Measurements from ENCODE around the gene ROBO4.

The ROBO4 gene

GRCh38 chr11:124840666-124841065, 57.0 kb downstream of the ROBO4 start:
- no peak overlapping the region for H3K9ac ChIP-seq (ENCODE audit: low read length in 2 of 2)
- no peak overlapping the region for H3K4me3 ChIP-seq (ENCODE audit: low read length in 2 of 2)
- peaks cover 21% of the 10 kb centered on the region for H3K4me1 ChIP-seq (ENCODE audit: control insufficient read depth, insufficient read depth, low read length)
- no peaks in the 10 kb centered on the region for H3K9me3 ChIP-seq (ENCODE audit: control insufficient read depth in 2 of 2, low read length in 2 of 2)
- H3K36me3 ChIP-seq (ENCODE audit: control insufficient read depth in 2 of 2, insufficient read depth in 2 of 2, low read length in 2 of 2): no peaks in the 10 kb centered on the region
- H3K27ac ChIP-seq (ENCODE audit: low read length): no peak overlapping the region
- H3K27me3 ChIP-seq (ENCODE audit: control insufficient read depth in 1 of 2, insufficient read depth in 2 of 2, low read length in 2 of 2): peaks cover 61 to 78% of the 10 kb centered on the region in 2 donors

GRCh38 chr11:124839972-124840621, 57.6 kb downstream of the ROBO4 start:
- Histone ChIP-seq H3K27ac (ENCODE audit: low read length) (no peak overlapping the region), H3K4me1 (ENCODE audit: control insufficient read depth, insufficient read depth, low read length) (peaks cover 21% of the 10 kb centered on the region), H3K9me3 (ENCODE audit: control insufficient read depth in 2 of 2, low read length in 2 of 2) (no peaks in the 10 kb centered on the region), H3K36me3 (ENCODE audit: control insufficient read depth in 2 of 2, insufficient read depth in 2 of 2, low read length in 2 of 2) (no peaks in the 10 kb centered on the region), H3K4me3 (ENCODE audit: low read length in 2 of 2) (peak overlapping the region; percentile 28 to 55), H3K9ac (ENCODE audit: low read length in 2 of 2) (no peak overlapping the region), H3K27me3 (ENCODE audit: control insufficient read depth in 1 of 2, insufficient read depth in 2 of 2, low read length in 2 of 2) (peaks cover 55 to 72% of the 10 kb centered on the region in 2 donors)

- peaks cover 21% of the 10 kb centered on the region for H3K4me1 ChIP-seq (ENCODE audit: control insufficient read depth, insufficient read depth, low read length)
- peaks cover 48 to 65% of the 10 kb centered on the region in 2 donors for H3K27me3 ChIP-seq (ENCODE audit: control insufficient read depth in 1 of 2, insufficient read depth in 2 of 2, low read length in 2 of 2)
- peak overlapping the region; percentile 28 to 55 for H3K4me3 ChIP-seq (ENCODE audit: low read length in 2 of 2)
- no peaks in the 10 kb centered on the region for H3K9me3 ChIP-seq (ENCODE audit: control insufficient read depth in 2 of 2, low read length in 2 of 2)
- no peaks in the 10 kb centered on the region for H3K36me3 ChIP-seq (ENCODE audit: control insufficient read depth in 2 of 2, insufficient read depth in 2 of 2, low read length in 2 of 2)
- no peak overlapping the region for H3K9ac ChIP-seq (ENCODE audit: low read length in 2 of 2)
- H3K27ac ChIP-seq (ENCODE audit: low read length): no peak overlapping the region
These were observed 58.3 kb downstream of the ROBO4 start for GRCh38 chr11:124839128-124839971.

GRCh38 chr11:124838805-124839127, 58.9 kb downstream of the ROBO4 start:
- Histone ChIP-seq H3K9me3 (ENCODE audit: control insufficient read depth in 2 of 2, low read length in 2 of 2) (no peaks in the 10 kb centered on the region), H3K36me3 (ENCODE audit: control insufficient read depth in 2 of 2, insufficient read depth in 2 of 2, low read length in 2 of 2) (no peaks in the 10 kb centered on the region), H3K27me3 (ENCODE audit: control insufficient read depth in 1 of 2, insufficient read depth in 2 of 2, low read length in 2 of 2) (peaks cover 45 to 61% of the 10 kb centered on the region in 2 donors), H3K27ac (ENCODE audit: low read length) (no peak overlapping the region), H3K4me3 (ENCODE audit: low read length in 2 of 2) (no peak overlapping the region), H3K9ac (ENCODE audit: low read length in 2 of 2) (no peak overlapping the region), H3K4me1 (ENCODE audit: control insufficient read depth, insufficient read depth, low read length) (peaks cover 21% of the 10 kb centered on the region)

- Histone ChIP-seq H3K9me3 (ENCODE audit: control insufficient read depth in 2 of 2, low read length in 2 of 2) (no peaks in the 10 kb centered on the region), H3K9ac (ENCODE audit: low read length in 2 of 2) (no peak overlapping the region), H3K4me1 (ENCODE audit: control insufficient read depth, insufficient read depth, low read length) (peaks cover 14% of the 10 kb centered on the region), H3K36me3 (ENCODE audit: control insufficient read depth in 2 of 2, insufficient read depth in 2 of 2, low read length in 2 of 2) (no peaks in the 10 kb centered on the region), H3K27ac (ENCODE audit: low read length) (no peak overlapping the region), H3K27me3 (ENCODE audit: control insufficient read depth in 1 of 2, insufficient read depth in 2 of 2, low read length in 2 of 2) (peaks cover 33 to 48% of the 10 kb centered on the region in 2 donors), H3K4me3 (ENCODE audit: low read length in 2 of 2) (no peak overlapping the region)
These were observed 60.2 kb downstream of the ROBO4 start for GRCh38 chr11:124837491-124837856.

GRCh38 chr11:124835918-124836317, 61.7 kb downstream of the ROBO4 start:
- no peaks in the 10 kb centered on the region for H3K9me3 ChIP-seq (ENCODE audit: control insufficient read depth in 2 of 2, low read length in 2 of 2)
- peak overlapping the region in 1 of 2 donors; percentile 64 for H3K9ac ChIP-seq (ENCODE audit: low read length in 2 of 2)
- peaks cover 14% of the 10 kb centered on the region for H3K4me1 ChIP-seq (ENCODE audit: control insufficient read depth, insufficient read depth, low read length)
- peaks cover 23 to 33% of the 10 kb centered on the region in 2 donors for H3K27me3 ChIP-seq (ENCODE audit: control insufficient read depth in 1 of 2, insufficient read depth in 2 of 2, low read length in 2 of 2)
- H3K27ac ChIP-seq (ENCODE audit: low read length): peak overlapping the region; percentile 11
- peak overlapping the region in 1 of 2 donors; percentile 68 for H3K4me3 ChIP-seq (ENCODE audit: low read length in 2 of 2)
- H3K36me3 ChIP-seq (ENCODE audit: control insufficient read depth in 2 of 2, insufficient read depth in 2 of 2, low read length in 2 of 2): no peaks in the 10 kb centered on the region

- Histone ChIP-seq H3K27ac (ENCODE audit: low read length) (no peak overlapping the region), H3K36me3 (ENCODE audit: control insufficient read depth in 2 of 2, insufficient read depth in 2 of 2, low read length in 2 of 2) (no peaks in the 10 kb centered on the region), H3K4me1 (ENCODE audit: control insufficient read depth, insufficient read depth, low read length) (peaks cover 9% of the 10 kb centered on the region), H3K9ac (ENCODE audit: low read length in 2 of 2) (no peak overlapping the region), H3K9me3 (ENCODE audit: control insufficient read depth in 2 of 2, low read length in 2 of 2) (no peaks in the 10 kb centered on the region), H3K4me3 (ENCODE audit: low read length in 2 of 2) (no peak overlapping the region), H3K27me3 (ENCODE audit: control insufficient read depth in 1 of 2, insufficient read depth in 2 of 2, low read length in 2 of 2) (peaks cover 15 to 21% of the 10 kb centered on the region in 2 donors)
These were observed 63.0 kb downstream of the ROBO4 start for GRCh38 chr11:124834526-124835180.
